Lower leg skin (tissue), 3 donors: Measurements from ENCODE around the gene MAPK12.

Experiments
- CTCF ChIP-seq, 3 donors: fragments of 450-650 bp; IDR thresholded peaks; one replicate each; pipeline ENCODE4 v1.5.1; 2016; ENCODE audit warnings: antibody characterized with exemption in 3 of 3, mild to moderate bottlenecking in 3 of 3, moderate library complexity in 2 of 3
- POLR2A ChIP-seq, 2 donors: fragments of 450-650 bp; IDR thresholded peaks; one replicate each; pipeline ENCODE4 v1.6.1; 2016 to 2017; ENCODE audit warnings: antibody characterized with exemption in 2 of 2, mild to moderate bottlenecking in 1 of 2, moderate library complexity in 1 of 2

GRCh38 chr22:50260434-50260800 is 1.1 kb downstream of the MAPK12 start:
- TF ChIP-seq CTCF (IDR thresholded peaks at IDR 0.05) (no peak), POLR2A (IDR thresholded peaks at IDR 0.05) (no peak)
